MM.1S (cell line): Measurements from ENCODE around the gene CDC45.

Source experiments
- DNase-seq: peaks from one replicate; pipeline ENCODE4 v3.0.0-alpha.2; 2015
- H2AFZ ChIP-seq: fragments of 300-600 bp; sonication (generic); 2 replicates; pipeline ENCODE4 v1.6.0; 2016; ENCODE audit warnings: antibody characterized with exemption, low read length
- H3F3A ChIP-seq: fragments of 300-600 bp; sonication (generic); 2 replicates; pipeline ENCODE4 v1.6.1; 2016; ENCODE audit warnings: mild to moderate bottlenecking, antibody characterized with exemption, low read length, moderate library complexity, mixed read lengths; ENCODE audit not compliant: insufficient read depth
- H3K27ac ChIP-seq: fragments of 300-600 bp; sonication (generic); 2 replicates; pipeline ENCODE4 v1.5.1; 2016; ENCODE audit warnings: mild to moderate bottlenecking, low read length
- H3K27me3 ChIP-seq: fragments of 300-600 bp; sonication (generic); replicated peaks from 2 replicates; pipeline ENCODE4 v1.6.0; 2016; ENCODE audit warnings: low read length; ENCODE audit not compliant: insufficient read depth
- H3K36me3 ChIP-seq: fragments of 300-600 bp; sonication (generic); replicated peaks from 2 replicates; pipeline ENCODE4 v1.6.1; 2016; ENCODE audit warnings: mild to moderate bottlenecking, low read length, mixed read lengths; ENCODE audit not compliant: insufficient read depth
- H3K4me1 ChIP-seq: fragments of 300-600 bp; sonication (generic); 2 replicates; pipeline ENCODE4 v1.6.1; 2016; ENCODE audit warnings: low read length, mixed read lengths
- H3K4me2 ChIP-seq: fragments of 300-600 bp; sonication (generic); 2 replicates; pipeline ENCODE4 v1.6.0; 2016; ENCODE audit warnings: low read depth, low read length
- H3K4me3 ChIP-seq: fragments of 300-600 bp; sonication (generic); 2 replicates; pipeline ENCODE4 v1.5.1; 2016; ENCODE audit warnings: low read length, mixed read lengths
- H3K79me2 ChIP-seq: fragments of 300-600 bp; sonication (generic); 2 replicates; pipeline ENCODE4 v1.6.1; 2016; ENCODE audit warnings: mixed run types, low read length, mixed read lengths
- H3K9ac ChIP-seq: fragments of 300-600 bp; sonication (generic); 2 replicates; pipeline ENCODE4 v1.6.1; 2016; ENCODE audit warnings: low read length, mixed read lengths
- H3K9me2 ChIP-seq: fragments of 300-600 bp; sonication (generic); replicated peaks from 2 replicates; pipeline ENCODE4 v1.6.1; 2016; ENCODE audit warnings: mild to moderate bottlenecking, low read length, mixed read lengths; ENCODE audit not compliant: insufficient read depth
- H3K9me3 ChIP-seq: fragments of 300-600 bp; sonication (generic); replicated peaks from 2 replicates; pipeline ENCODE4 v1.6.1; 2016; ENCODE audit warnings: mild to moderate bottlenecking, low read length, mixed read lengths; ENCODE audit not compliant: insufficient read depth
- H4K20me1 ChIP-seq: fragments of 300-600 bp; sonication (generic); 2 replicates; pipeline ENCODE4 v1.6.1; 2016; ENCODE audit warnings: mild to moderate bottlenecking, low read length, moderate library complexity, mixed read lengths; ENCODE audit not compliant: insufficient read depth
- EZH2 ChIP-seq: fragments of 300-600 bp; sonication (generic); optimal IDR thresholded peaks from 2 replicates; pipeline ENCODE3; 2017; ENCODE audit warnings: low read depth, mild to moderate bottlenecking, antibody characterized with exemption, low read length, mixed read lengths
- EZH2phosphoT487 ChIP-seq: fragments of 300-600 bp; sonication (generic); IDR thresholded peaks from 2 replicates; pipeline ENCODE4 v1.6.1; 2018; ENCODE audit warnings: antibody characterized with exemption, low read length
- TF ChIP-seq, protein P1 (sequence below): fragments of 300-600 bp; sonication (generic); IDR thresholded peaks from 2 replicates; pipeline ENCODE4 v1.5.1; 2016; ENCODE audit warnings: antibody characterized with exemption, low read length, mixed read lengths

The CDC45 gene

DNA sequence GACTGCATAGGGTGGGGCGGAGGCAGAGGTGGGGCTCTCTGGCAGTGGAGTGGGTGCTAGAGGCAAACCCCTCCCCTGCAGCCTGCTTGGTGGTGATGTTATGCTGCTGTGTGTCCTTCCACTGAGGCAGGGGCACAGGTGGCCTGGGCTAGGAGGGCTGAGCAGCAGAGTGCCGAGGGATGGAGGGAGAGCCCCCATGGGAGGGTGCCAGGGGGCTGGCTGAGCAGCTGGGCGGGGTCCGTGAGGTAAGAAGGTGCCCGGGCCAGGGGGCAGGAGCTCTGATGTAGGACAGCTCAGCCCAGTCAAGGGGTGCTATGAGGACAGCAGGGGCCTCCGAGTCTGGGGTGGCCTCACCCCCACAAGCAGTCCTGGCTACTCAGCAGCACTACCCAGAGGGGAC, 40.3 kb downstream of the CDC45 start:
- Histone ChIP-seq H4K20me1 (no peaks in the 10 kb centered on the region), H3K9ac (no peak overlapping the region), H3K9me2 (no peaks in the 10 kb centered on the region), H2AFZ (no peak overlapping the region), H3K4me1 (no peaks in the 10 kb centered on the region), H3K79me2 (no peaks in the 10 kb centered on the region), H3K27ac (no peak overlapping the region), H3K4me2 (no peak overlapping the region), H3K4me3 (no peak overlapping the region), H3F3A (no peaks in the 10 kb centered on the region), H3K36me3 (no peaks in the 10 kb centered on the region), H3K27me3 (no peaks in the 10 kb centered on the region), H3K9me3 (no peaks in the 10 kb centered on the region)
- no peak for TF ChIP-seq EZH2phosphoT487
- TF ChIP-seq, protein P1, sequence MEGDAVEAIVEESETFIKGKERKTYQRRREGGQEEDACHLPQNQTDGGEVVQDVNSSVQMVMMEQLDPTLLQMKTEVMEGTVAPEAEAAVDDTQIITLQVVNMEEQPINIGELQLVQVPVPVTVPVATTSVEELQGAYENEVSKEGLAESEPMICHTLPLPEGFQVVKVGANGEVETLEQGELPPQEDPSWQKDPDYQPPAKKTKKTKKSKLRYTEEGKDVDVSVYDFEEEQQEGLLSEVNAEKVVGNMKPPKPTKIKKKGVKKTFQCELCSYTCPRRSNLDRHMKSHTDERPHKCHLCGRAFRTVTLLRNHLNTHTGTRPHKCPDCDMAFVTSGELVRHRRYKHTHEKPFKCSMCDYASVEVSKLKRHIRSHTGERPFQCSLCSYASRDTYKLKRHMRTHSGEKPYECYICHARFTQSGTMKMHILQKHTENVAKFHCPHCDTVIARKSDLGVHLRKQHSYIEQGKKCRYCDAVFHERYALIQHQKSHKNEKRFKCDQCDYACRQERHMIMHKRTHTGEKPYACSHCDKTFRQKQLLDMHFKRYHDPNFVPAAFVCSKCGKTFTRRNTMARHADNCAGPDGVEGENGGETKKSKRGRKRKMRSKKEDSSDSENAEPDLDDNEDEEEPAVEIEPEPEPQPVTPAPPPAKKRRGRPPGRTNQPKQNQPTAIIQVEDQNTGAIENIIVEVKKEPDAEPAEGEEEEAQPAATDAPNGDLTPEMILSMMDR: no peak
- no peak for DNase-seq

- Histone ChIP-seq H3K27ac (no peak overlapping the region), H2AFZ (no peak overlapping the region), H3K27me3 (no peaks in the 10 kb centered on the region), H3K9ac (no peak overlapping the region), H3K36me3 (no peaks in the 10 kb centered on the region), H3K4me2 (no peak overlapping the region), H3K4me1 (no peaks in the 10 kb centered on the region), H3K9me3 (no peaks in the 10 kb centered on the region), H3K79me2 (no peaks in the 10 kb centered on the region), H3F3A (no peaks in the 10 kb centered on the region), H4K20me1 (no peaks in the 10 kb centered on the region), H3K9me2 (no peaks in the 10 kb centered on the region), H3K4me3 (no peak overlapping the region)
- DNase-seq: no peak
- no peak for TF ChIP-seq EZH2phosphoT487
- TF ChIP-seq, protein P1: no peak
- TF ChIP-seq EZH2: no peak
These were observed 41.0 kb downstream of the CDC45 start for GRCh38 chr22:19520566-19521305.

DNA sequence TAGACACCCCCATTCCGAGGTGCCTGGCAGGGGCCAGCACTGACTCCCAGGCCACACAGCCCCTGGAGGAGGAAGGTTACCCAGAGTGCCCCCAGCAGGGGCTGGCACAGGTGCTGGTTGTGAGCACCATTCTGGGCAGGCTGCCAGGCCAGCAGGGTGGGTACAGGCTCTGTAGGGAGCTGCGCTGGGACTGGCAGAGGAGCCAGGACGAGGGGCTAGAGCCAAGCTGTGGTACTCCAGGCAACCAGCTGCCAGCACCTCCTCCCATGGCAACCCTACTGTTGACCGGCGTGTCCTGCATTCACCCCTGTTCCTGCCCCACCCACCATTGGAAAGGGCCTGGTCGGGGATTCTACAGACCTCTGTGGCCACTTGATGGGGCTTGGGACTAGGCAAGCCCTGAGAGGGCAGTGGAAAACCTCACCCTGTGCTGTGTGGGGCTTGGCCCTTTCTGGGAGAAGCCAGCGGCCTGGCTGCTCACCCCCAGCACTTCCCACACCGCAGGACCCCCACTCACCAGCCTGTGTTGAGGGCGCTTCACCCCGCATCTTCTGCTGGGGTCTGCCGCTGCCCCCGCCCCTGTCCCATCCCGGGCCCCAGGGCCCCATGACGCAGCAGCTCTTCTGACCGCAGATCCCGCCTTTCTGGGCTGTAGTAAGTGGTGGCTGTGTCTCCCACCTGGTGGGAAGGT, 42.6 kb downstream of the CDC45 start:
- Histone ChIP-seq H3K9me2 (no peaks in the 10 kb centered on the region), H3K9ac (no peak overlapping the region), H3K4me3 (no peak overlapping the region), H3K79me2 (no peaks in the 10 kb centered on the region), H3K4me1 (no peaks in the 10 kb centered on the region), H3K27me3 (no peaks in the 10 kb centered on the region), H4K20me1 (no peaks in the 10 kb centered on the region), H3K36me3 (no peaks in the 10 kb centered on the region), H3K9me3 (no peaks in the 10 kb centered on the region), H3K27ac (no peak overlapping the region), H2AFZ (no peak overlapping the region), H3F3A (no peaks in the 10 kb centered on the region), H3K4me2 (no peak overlapping the region)
- TF ChIP-seq, protein P1: no peak
- no peak for TF ChIP-seq EZH2
- no peak for TF ChIP-seq EZH2phosphoT487
- no peak for DNase-seq
